ENCODE measurements around the gene PPP1R18.
A peak's percentile ranks its signal among the peaks of the same experiment; 100 is the strongest.

PPP1R18 gene, protein sequence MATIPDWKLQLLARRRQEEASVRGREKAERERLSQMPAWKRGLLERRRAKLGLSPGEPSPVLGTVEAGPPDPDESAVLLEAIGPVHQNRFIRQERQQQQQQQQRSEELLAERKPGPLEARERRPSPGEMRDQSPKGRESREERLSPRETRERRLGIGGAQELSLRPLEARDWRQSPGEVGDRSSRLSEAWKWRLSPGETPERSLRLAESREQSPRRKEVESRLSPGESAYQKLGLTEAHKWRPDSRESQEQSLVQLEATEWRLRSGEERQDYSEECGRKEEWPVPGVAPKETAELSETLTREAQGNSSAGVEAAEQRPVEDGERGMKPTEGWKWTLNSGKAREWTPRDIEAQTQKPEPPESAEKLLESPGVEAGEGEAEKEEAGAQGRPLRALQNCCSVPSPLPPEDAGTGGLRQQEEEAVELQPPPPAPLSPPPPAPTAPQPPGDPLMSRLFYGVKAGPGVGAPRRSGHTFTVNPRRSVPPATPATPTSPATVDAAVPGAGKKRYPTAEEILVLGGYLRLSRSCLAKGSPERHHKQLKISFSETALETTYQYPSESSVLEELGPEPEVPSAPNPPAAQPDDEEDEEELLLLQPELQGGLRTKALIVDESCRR

GRCh38 chr6:30686009-30686907 is at the start of gene PPP1R18:
TSS of gene PPP1R18 (minus strand) at chr6:30686645. CDS start at chr6:30686018, 627 bp downstream.
- peaks cover 0 to 9% (median 0%) of the 10 kb centered on the region in 5 donors for H3K27me3 ChIP-seq (ENCODE audit: control insufficient read depth in 5 of 5, insufficient read depth in 4 of 5, low read length in 5 of 5)
- H3K9ac ChIP-seq (ENCODE audit: low read length in 5 of 5): peak within 1 kb of the TSS; percentile 94 to 99 (median 97)
- H3K4me1 ChIP-seq (ENCODE audit: control insufficient read depth in 5 of 5, insufficient read depth in 5 of 5, low read length in 5 of 5): peaks cover 24 to 87% (median 81%) of the 10 kb centered on the region in 5 donors
- H3K9me3 ChIP-seq (ENCODE audit: control insufficient read depth in 5 of 5, low read length in 5 of 5): no peaks in the 10 kb centered on the region
- peak within 1 kb of the TSS; percentile 75 to 97 (median 85) for H3K4me3 ChIP-seq (ENCODE audit: low read depth in 1 of 5, low read length in 5 of 5)
- H3K36me3 ChIP-seq (ENCODE audit: control insufficient read depth in 5 of 5, insufficient read depth in 5 of 5, low read length in 5 of 5): peaks cover 0 to 7% (median 0%) of the 10 kb centered on the region in 5 donors
- H3K27ac ChIP-seq (ENCODE audit: low read depth, low read length): peak within 1 kb of the TSS; percentile 100

DNA sequence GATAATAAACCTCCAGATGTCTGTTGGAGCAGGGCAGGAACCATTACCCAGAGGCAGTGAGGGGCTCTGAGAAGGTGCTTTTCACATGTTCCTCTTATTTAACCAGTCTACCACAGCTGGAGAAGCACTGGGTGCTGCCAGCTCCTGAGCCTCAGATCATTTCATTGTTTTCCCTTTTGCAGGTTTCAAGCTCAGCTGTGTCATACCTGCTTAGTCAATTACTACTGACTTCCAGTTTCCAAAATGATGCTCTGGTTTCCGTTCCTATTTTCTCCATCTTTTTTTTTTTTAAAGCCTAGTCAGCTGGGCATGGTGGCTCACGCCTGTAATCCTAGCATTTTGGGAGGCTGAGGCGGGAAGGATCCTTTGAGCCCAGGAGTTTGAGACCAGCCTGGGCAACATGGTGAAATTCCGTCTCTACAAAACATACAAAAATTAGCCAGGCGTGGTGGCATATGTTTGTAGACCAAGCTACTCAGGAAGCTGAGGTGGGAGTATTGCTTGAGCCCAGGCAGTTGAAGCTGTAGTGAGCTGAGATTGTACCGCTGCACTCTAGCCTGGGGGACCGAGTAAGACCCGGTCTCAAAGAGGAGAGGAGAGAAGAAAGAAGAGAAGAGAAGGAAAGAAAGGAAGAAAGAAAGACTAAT is 49.3 kb upstream of the PPP1R18 start:
- H3K27ac ChIP-seq (ENCODE audit: low read depth, low read length): no peak overlapping the region
- H3K9ac ChIP-seq (ENCODE audit: low read length in 5 of 5): no peak overlapping the region
- peaks cover 15 to 90% (median 72%) of the 10 kb centered on the region in 5 donors for H3K36me3 ChIP-seq (ENCODE audit: control insufficient read depth in 5 of 5, insufficient read depth in 5 of 5, low read length in 5 of 5)
- no peaks in the 10 kb centered on the region for H3K9me3 ChIP-seq (ENCODE audit: control insufficient read depth in 5 of 5, low read length in 5 of 5)
- no peaks in the 10 kb centered on the region for H3K27me3 ChIP-seq (ENCODE audit: control insufficient read depth in 5 of 5, insufficient read depth in 4 of 5, low read length in 5 of 5)
- H3K4me1 ChIP-seq (ENCODE audit: control insufficient read depth in 5 of 5, insufficient read depth in 5 of 5, low read length in 5 of 5): peaks cover 2 to 36% (median 10%) of the 10 kb centered on the region in 5 donors
- no peak overlapping the region for H3K4me3 ChIP-seq (ENCODE audit: low read depth in 1 of 5, low read length in 5 of 5)

DNA sequence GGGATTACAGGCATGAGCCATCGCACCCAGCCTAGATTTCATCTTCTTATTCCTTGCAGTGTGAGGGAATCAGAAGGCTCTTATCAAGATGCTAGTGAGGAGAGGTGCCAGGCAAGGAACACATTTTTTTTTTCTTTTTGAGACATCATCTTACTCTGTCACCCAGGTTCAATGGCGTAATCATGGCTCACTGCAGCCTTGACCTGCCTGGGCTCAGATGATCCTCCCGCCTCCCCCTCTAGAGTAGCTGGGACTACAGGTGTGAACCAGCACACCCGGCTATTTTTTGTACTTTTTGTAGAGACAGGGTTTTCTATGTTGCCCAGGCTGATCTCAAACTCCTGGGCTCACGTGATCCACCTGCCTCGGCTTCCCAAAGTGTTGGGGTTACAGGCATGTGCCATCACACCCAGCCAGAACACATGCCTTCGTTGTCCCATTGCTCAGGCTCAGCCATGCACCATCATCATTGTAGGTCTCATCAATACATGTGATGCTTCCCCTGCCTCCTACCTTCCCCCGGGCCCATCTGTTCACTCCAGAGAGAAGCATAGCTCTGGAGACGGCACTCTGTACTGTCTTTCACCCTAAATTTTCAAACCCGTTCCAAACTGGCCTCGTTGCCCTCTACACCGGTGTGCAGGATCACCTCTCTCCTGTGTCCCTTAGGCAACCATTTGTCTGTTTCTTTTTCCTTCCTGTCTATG is 45.9 kb upstream of the PPP1R18 start:
- no peak overlapping the region for H3K4me3 ChIP-seq (ENCODE audit: low read depth in 1 of 5, low read length in 5 of 5)
- H3K27me3 ChIP-seq (ENCODE audit: control insufficient read depth in 5 of 5, insufficient read depth in 4 of 5, low read length in 5 of 5): no peaks in the 10 kb centered on the region
- H3K4me1 ChIP-seq (ENCODE audit: control insufficient read depth in 5 of 5, insufficient read depth in 5 of 5, low read length in 5 of 5): peaks cover 0 to 17% (median 15%) of the 10 kb centered on the region in 5 donors
- H3K27ac ChIP-seq (ENCODE audit: low read depth, low read length): no peak overlapping the region
- H3K9ac ChIP-seq (ENCODE audit: low read length in 5 of 5): no peak overlapping the region
- no peaks in the 10 kb centered on the region for H3K9me3 ChIP-seq (ENCODE audit: control insufficient read depth in 5 of 5, low read length in 5 of 5)
- peaks cover 0 to 88% (median 71%) of the 10 kb centered on the region in 5 donors for H3K36me3 ChIP-seq (ENCODE audit: control insufficient read depth in 5 of 5, insufficient read depth in 5 of 5, low read length in 5 of 5)

DNA sequence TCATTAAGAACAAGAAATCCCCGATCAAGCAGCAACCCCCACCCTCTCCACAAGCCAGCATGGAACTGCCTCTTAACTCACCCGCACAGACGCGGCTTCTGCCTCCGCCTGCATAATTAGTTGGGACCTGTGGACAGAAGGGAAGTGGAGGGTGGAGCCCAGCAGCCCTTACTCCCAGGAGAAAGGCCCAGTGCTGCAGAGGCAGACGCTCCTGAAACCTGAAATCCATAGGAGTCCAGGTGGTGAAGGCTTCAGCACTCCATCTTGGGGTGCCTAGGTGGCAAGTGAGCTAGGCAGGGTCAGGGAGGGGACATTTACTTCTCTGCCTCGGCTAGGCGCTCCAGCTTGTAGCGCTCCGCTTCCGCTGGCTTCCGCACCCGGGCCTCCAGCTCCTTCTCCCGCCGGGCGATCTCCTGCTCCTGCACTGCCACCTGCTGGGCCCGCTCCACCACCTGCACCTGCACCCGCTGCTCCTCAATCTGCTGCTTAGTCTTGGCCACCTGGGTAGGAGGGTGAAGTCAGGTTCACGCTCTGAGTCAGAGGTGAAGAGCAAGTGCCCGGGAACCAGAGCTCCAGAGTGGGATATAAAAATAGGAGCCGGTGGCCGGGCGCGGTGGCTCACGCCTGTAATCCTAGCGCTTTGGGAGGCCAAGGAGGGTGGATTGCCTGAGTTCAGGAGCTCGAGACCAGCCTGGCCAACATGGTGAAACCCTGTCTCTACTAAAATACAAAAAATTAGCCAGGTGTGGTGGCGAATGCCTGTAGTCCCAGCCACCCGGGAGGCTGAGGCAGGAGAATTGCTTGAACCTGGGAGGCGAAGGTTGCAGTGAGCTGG is 44.4 kb upstream of the PPP1R18 start:
- Histone ChIP-seq H3K9ac (ENCODE audit: low read length in 5 of 5) (no peak overlapping the region), H3K4me3 (ENCODE audit: low read depth in 1 of 5, low read length in 5 of 5) (no peak overlapping the region), H3K4me1 (ENCODE audit: control insufficient read depth in 5 of 5, insufficient read depth in 5 of 5, low read length in 5 of 5) (peaks cover 0 to 15% (median 9%) of the 10 kb centered on the region in 5 donors), H3K36me3 (ENCODE audit: control insufficient read depth in 5 of 5, insufficient read depth in 5 of 5, low read length in 5 of 5) (peaks cover 3 to 87% (median 73%) of the 10 kb centered on the region in 5 donors), H3K27me3 (ENCODE audit: control insufficient read depth in 5 of 5, insufficient read depth in 4 of 5, low read length in 5 of 5) (no peaks in the 10 kb centered on the region), H3K27ac (ENCODE audit: low read depth, low read length) (no peak overlapping the region), H3K9me3 (ENCODE audit: control insufficient read depth in 5 of 5, low read length in 5 of 5) (no peaks in the 10 kb centered on the region)

DNA sequence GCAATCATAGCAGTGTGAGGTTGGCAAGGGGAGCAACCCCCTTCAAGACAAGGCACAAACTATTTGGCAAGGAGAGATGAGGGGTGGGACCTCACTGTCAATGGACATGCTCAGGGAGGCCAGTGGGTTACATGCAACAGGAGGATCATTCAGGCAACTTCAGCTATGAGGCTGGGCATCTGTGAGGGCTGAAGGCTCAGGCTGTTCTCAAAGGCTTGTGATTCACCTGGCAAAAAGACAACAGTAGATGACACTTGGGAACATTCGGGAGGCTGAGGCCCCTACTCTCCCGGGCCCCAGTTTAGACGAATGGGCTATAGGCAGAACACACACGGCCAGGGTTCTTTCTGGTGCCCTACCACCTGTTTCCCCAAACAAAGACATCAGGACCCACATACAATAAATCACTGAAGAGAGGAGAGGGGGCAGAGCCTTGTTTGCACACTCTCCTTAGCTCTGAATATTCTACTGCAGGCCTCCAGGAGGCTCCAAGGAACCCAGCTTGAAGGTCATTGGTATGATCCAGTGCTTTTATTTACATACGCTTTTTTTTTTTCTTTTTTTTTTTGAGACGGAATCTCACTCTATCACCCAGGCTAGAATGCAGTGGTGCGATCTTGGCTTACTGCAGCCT is 41.6 kb upstream of the PPP1R18 start:
- no peak overlapping the region for H3K9ac ChIP-seq (ENCODE audit: low read length in 5 of 5)
- peaks cover 7 to 88% (median 80%) of the 10 kb centered on the region in 5 donors for H3K36me3 ChIP-seq (ENCODE audit: control insufficient read depth in 5 of 5, insufficient read depth in 5 of 5, low read length in 5 of 5)
- H3K4me3 ChIP-seq (ENCODE audit: low read depth in 1 of 5, low read length in 5 of 5): no peak overlapping the region
- H3K9me3 ChIP-seq (ENCODE audit: control insufficient read depth in 5 of 5, low read length in 5 of 5): no peaks in the 10 kb centered on the region
- no peak overlapping the region for H3K27ac ChIP-seq (ENCODE audit: low read depth, low read length)
- no peaks in the 10 kb centered on the region for H3K27me3 ChIP-seq (ENCODE audit: control insufficient read depth in 5 of 5, insufficient read depth in 4 of 5, low read length in 5 of 5)
- peaks cover 3 to 22% (median 13%) of the 10 kb centered on the region in 5 donors for H3K4me1 ChIP-seq (ENCODE audit: control insufficient read depth in 5 of 5, insufficient read depth in 5 of 5, low read length in 5 of 5)

DNA sequence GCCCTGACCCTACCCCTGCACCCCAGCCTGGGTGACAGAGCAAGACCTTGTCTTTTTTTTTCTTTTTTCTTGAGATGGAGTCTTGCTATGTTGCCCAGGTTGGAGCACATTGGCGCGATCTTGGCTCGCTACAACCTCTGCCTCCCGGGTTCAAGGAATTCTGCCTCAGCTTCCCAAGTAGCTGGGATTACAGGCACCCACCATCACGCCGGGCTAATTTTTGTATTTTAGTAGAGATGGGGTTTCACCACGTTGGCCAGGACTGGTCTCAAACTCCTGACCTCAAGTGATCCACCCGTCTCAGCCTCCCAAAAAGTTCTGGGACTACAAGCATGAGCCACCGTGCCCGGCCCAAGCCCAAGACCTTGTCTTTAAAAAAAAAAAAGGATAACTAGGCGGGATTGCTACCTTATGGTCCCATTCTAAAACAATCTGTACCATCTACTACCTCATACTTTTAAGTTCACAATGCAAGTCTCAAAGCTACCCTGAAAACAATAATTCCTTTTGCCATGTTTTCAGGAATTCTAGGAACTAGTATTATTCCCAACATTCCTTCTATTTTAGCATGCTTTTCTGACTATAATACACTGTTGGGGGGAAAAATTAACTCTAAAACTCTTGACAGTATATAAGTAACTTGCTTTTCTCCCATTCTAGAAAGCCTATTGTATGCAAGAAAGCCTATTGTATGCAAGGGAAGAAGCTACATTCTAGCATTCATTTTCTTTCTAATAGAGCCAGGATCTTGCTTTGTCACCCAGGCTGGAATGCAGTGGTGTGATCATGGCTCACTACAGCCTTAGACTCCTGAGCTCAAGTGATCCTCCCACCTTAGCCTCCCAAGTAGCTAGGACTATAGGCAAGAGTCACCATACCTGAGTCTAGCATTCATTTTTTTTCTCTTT is 40.3 kb upstream of the PPP1R18 start:
- H3K9ac ChIP-seq (ENCODE audit: low read length in 5 of 5): no peak overlapping the region
- H3K4me3 ChIP-seq (ENCODE audit: low read depth in 1 of 5, low read length in 5 of 5): no peak overlapping the region
- peaks cover 5 to 35% (median 24%) of the 10 kb centered on the region in 5 donors for H3K4me1 ChIP-seq (ENCODE audit: control insufficient read depth in 5 of 5, insufficient read depth in 5 of 5, low read length in 5 of 5)
- H3K27me3 ChIP-seq (ENCODE audit: control insufficient read depth in 5 of 5, insufficient read depth in 4 of 5, low read length in 5 of 5): no peaks in the 10 kb centered on the region
- H3K36me3 ChIP-seq (ENCODE audit: control insufficient read depth in 5 of 5, insufficient read depth in 5 of 5, low read length in 5 of 5): peaks cover 10 to 80% (median 76%) of the 10 kb centered on the region in 5 donors
- H3K27ac ChIP-seq (ENCODE audit: low read depth, low read length): no peak overlapping the region
- no peaks in the 10 kb centered on the region for H3K9me3 ChIP-seq (ENCODE audit: control insufficient read depth in 5 of 5, low read length in 5 of 5)

GRCh38 chr6:30725713-30726505 is 39.5 kb upstream of the PPP1R18 start:
- Histone ChIP-seq H3K27me3 (ENCODE audit: control insufficient read depth in 5 of 5, insufficient read depth in 4 of 5, low read length in 5 of 5) (no peaks in the 10 kb centered on the region), H3K27ac (ENCODE audit: low read depth, low read length) (no peak overlapping the region), H3K9ac (ENCODE audit: low read length in 5 of 5) (no peak overlapping the region), H3K9me3 (ENCODE audit: control insufficient read depth in 5 of 5, low read length in 5 of 5) (no peaks in the 10 kb centered on the region), H3K36me3 (ENCODE audit: control insufficient read depth in 5 of 5, insufficient read depth in 5 of 5, low read length in 5 of 5) (peaks cover 10 to 75% (median 70%) of the 10 kb centered on the region in 5 donors), H3K4me3 (ENCODE audit: low read depth in 1 of 5, low read length in 5 of 5) (no peak overlapping the region), H3K4me1 (ENCODE audit: control insufficient read depth in 5 of 5, insufficient read depth in 5 of 5, low read length in 5 of 5) (peaks cover 5 to 38% (median 27%) of the 10 kb centered on the region in 5 donors)
